Measurements from ENCODE around the gene NCAPG2. TPM values are rescaled to one million over a fixed set of nuclear protein-coding genes. Genes with fewer than 3 reads are reported as not detected.
A peak's percentile ranks its signal among the peaks of the same experiment; 100 is the strongest.

NCAPG2 gene
- total and polyA plus RNA-seq, 2 experiments from 2014 or later, result 38.7 to 91.2 TPM

DNA sequence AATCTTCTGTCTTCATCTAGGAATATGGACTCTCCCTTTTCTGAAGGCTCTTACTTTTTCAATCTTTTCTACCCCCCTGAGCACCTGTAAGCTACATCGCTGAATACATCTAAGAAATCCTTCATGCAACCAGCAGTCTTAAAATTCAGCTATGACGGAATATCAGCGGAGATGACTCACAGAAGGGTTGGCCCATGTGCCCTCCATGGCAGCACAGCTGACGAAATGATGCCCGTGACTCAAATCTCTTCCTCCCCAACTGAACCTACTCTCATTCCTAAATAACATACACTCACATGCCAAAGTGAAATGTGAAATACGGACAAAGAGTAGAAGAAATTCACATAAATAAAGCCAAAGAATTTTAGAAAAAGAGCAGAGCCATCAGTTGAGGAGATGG is 30.3 kb upstream of the NCAPG2 start:
- Mint-ChIP-seq H3K4me1 (peaks cover 26% of the 10 kb centered on the region), H3K36me3 (ENCODE audit: low read depth) (peaks cover 28% of the 10 kb centered on the region), H3K4me3 (no peak overlapping the region), H3K9me3 (no peaks in the 10 kb centered on the region), H3K27me3 (ENCODE audit: insufficient read depth, low read depth, poor library complexity) (no peaks in the 10 kb centered on the region), H3K27ac (0 out of 2 replicates have a peak overlapping the region, but pooled peaks have one; percentile 16)
- Histone ChIP-seq H3K4me2 (no peak overlapping the region), H2AFZ (no peak overlapping the region), H3F3A (replicated peaks; ENCODE audit: low read depth) (0 out of 2 replicates have a peak, but pooled peaks cover 4% of the 10 kb centered on the region), H3K36me3 (ENCODE audit: insufficient read depth) (no peaks in the 10 kb centered on the region), H3K79me2 (replicated peaks; ENCODE audit: insufficient read depth) (no peaks in the 10 kb centered on the region), H3K4me3 (no peak overlapping the region), H4K20me1 (replicated peaks; ENCODE audit: insufficient read depth) (no peaks in the 10 kb centered on the region; the same call in 1 of the 2 replicates), H3K9me2 (ENCODE audit: insufficient read depth) (no peaks in the 10 kb centered on the region), H3K27me3 (ENCODE audit: insufficient read depth) (no peaks in the 10 kb centered on the region), H3K4me1 (ENCODE audit: insufficient read depth) (peaks cover 9% of the 10 kb centered on the region), H3K27ac (ENCODE audit: low read depth) (no peak overlapping the region)
- DNase-seq (ENCODE audit: low spot score) (no peak), ATAC-seq (no peak)
- TF ChIP-seq NANOG (IDR thresholded peaks at IDR 0.05; ENCODE audit: borderline replicate concordance) (no peak), STAT1 (IDR thresholded peaks at IDR 0.05; ENCODE audit: unreplicated experiment) (no peak), POLR2AphosphoS5 (IDR thresholded peaks at IDR 0.05; ENCODE audit: low read depth) (no peak), EZH2phosphoT487 (IDR thresholded peaks at IDR 0.05; ENCODE audit: unreplicated experiment) (no peak), ZNF331 (CRISPR knock-in tag; IDR thresholded peaks at IDR 0.05; ENCODE audit: low read depth) (no peak), EZH2 (IDR thresholded peaks at IDR 0.05; ENCODE audit: low read depth, unreplicated experiment) (no peak), CREB1 (CRISPR knock-in tag; IDR thresholded peaks at IDR 0.05; ENCODE audit: low read depth) (no peak), CTCF (conservative IDR thresholded peaks at IDR 0.05; ENCODE audit: low read depth in 2 of 2) (no peak), JUNB (IDR thresholded peaks at IDR 0.05; ENCODE audit: unreplicated experiment) (no peak), ZNF114 (CRISPR knock-in tag; IDR thresholded peaks at IDR 0.05) (no peak), ETS1 (IDR thresholded peaks at IDR 0.05) (no peak)
- TF ChIP-seq, protein P1, sequence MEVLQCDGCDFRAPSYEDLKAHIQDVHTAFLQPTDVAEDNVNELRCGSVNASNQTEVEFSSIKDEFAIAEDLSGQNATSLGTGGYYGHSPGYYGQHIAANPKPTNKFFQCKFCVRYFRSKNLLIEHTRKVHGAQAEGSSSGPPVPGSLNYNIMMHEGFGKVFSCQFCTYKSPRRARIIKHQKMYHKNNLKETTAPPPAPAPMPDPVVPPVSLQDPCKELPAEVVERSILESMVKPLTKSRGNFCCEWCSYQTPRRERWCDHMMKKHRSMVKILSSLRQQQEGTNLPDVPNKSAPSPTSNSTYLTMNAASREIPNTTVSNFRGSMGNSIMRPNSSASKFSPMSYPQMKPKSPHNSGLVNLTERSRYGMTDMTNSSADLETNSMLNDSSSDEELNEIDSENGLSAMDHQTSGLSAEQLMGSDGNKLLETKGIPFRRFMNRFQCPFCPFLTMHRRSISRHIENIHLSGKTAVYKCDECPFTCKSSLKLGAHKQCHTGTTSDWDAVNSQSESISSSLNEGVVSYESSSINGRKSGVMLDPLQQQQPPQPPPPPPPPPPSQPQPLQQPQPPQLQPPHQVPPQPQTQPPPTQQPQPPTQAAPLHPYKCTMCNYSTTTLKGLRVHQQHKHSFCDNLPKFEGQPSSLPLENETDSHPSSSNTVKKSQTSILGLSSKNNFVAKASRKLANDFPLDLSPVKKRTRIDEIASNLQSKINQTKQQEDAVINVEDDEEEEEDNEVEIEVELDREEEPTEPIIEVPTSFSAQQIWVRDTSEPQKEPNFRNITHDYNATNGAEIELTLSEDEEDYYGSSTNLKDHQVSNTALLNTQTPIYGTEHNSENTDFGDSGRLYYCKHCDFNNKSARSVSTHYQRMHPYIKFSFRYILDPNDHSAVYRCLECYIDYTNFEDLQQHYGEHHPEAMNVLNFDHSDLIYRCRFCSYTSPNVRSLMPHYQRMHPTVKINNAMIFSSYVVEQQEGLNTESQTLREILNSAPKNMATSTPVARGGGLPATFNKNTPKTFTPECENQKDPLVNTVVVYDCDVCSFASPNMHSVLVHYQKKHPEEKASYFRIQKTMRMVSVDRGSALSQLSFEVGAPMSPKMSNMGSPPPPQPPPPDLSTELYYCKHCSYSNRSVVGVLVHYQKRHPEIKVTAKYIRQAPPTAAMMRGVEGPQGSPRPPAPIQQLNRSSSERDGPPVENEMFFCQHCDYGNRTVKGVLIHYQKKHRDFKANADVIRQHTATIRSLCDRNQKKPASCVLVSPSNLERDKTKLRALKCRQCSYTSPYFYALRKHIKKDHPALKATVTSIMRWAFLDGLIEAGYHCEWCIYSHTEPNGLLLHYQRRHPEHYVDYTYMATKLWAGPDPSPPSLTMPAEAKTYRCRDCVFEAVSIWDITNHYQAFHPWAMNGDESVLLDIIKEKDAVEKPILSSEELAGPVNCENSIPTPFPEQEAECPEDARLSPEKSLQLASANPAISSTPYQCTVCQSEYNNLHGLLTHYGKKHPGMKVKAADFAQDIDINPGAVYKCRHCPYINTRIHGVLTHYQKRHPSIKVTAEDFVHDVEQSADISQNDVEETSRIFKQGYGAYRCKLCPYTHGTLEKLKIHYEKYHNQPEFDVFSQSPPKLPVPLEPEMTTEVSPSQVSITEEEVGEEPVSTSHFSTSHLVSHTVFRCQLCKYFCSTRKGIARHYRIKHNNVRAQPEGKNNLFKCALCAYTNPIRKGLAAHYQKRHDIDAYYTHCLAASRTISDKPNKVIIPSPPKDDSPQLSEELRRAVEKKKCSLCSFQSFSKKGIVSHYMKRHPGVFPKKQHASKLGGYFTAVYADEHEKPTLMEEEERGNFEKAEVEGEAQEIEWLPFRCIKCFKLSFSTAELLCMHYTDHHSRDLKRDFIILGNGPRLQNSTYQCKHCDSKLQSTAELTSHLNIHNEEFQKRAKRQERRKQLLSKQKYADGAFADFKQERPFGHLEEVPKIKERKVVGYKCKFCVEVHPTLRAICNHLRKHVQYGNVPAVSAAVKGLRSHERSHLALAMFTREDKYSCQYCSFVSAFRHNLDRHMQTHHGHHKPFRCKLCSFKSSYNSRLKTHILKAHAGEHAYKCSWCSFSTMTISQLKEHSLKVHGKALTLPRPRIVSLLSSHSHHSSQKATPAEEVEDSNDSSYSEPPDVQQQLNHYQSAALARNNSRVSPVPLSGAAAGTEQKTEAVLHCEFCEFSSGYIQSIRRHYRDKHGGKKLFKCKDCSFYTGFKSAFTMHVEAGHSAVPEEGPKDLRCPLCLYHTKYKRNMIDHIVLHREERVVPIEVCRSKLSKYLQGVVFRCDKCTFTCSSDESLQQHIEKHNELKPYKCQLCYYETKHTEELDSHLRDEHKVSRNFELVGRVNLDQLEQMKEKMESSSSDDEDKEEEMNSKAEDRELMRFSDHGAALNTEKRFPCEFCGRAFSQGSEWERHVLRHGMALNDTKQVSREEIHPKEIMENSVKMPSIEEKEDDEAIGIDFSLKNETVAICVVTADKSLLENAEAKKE (CRISPR knock-in tag; IDR thresholded peaks at IDR 0.05), result no peak
- TF ChIP-seq, protein P2, sequence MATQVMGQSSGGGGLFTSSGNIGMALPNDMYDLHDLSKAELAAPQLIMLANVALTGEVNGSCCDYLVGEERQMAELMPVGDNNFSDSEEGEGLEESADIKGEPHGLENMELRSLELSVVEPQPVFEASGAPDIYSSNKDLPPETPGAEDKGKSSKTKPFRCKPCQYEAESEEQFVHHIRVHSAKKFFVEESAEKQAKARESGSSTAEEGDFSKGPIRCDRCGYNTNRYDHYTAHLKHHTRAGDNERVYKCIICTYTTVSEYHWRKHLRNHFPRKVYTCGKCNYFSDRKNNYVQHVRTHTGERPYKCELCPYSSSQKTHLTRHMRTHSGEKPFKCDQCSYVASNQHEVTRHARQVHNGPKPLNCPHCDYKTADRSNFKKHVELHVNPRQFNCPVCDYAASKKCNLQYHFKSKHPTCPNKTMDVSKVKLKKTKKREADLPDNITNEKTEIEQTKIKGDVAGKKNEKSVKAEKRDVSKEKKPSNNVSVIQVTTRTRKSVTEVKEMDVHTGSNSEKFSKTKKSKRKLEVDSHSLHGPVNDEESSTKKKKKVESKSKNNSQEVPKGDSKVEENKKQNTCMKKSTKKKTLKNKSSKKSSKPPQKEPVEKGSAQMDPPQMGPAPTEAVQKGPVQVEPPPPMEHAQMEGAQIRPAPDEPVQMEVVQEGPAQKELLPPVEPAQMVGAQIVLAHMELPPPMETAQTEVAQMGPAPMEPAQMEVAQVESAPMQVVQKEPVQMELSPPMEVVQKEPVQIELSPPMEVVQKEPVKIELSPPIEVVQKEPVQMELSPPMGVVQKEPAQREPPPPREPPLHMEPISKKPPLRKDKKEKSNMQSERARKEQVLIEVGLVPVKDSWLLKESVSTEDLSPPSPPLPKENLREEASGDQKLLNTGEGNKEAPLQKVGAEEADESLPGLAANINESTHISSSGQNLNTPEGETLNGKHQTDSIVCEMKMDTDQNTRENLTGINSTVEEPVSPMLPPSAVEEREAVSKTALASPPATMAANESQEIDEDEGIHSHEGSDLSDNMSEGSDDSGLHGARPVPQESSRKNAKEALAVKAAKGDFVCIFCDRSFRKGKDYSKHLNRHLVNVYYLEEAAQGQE (IDR thresholded peaks at IDR 0.05; ENCODE audit: unreplicated experiment), result no peak

Data from GM23338 (cell line).